Endothelial cell of umbilical vein (primary cell): ENCODE data around the gene EPB41L4B. TPM values are rescaled to one million over a fixed set of nuclear protein-coding genes. Genes with fewer than 3 reads are reported as not detected.

Source experiments
- BruUV-seq: library from RNA; stranded (reverse); fragments of 400-500 nt; replicated peaks from 2 replicates; lab custom pipeline; 2021; lab: Mats Ljungman, UMichigan
- CTCF ChIA-PET: fragments of 300-600, 350-600 bp; sonication (Branson Sonifier 250); formaldehyde crosslinking; loops from one replicate; lab custom pipeline; 2021; ENCODE audit warnings: antibody characterized with exemption, inconsistent platforms; lab: Charles Lee
- POLR2A ChIA-PET: fragments of 300-600, 350-600 bp; sonication (Branson Sonifier 250); formaldehyde crosslinking; loops from one replicate; lab custom pipeline; 2021; ENCODE audit warnings: antibody characterized with exemption, inconsistent platforms; lab: Charles Lee
- DNase-seq: peaks from one replicate; pipeline ENCODE4 v3.0.0-alpha.2; 2011; ENCODE audit warnings: low read depth, low spot score
- FAIRE-seq: peaks from 2 replicates; lab custom pipeline; 2011; peaks lifted over from hg19 to GRCh38; lab: Jason Lieb, UNC
- H2AFZ ChIP-seq: 2 replicates; pipeline ENCODE4 v1.6.0; 2012; ENCODE audit warnings: low read depth, low read length, control low read depth, inconsistent platforms
- H3K27ac ChIP-seq: 2 replicates; pipeline ENCODE4 v1.5.1; 2011; ENCODE audit warnings: low read depth, mild to moderate bottlenecking, control low read depth, low read length, moderate library complexity; ENCODE audit not compliant: insufficient read depth
- H3K27me3 ChIP-seq, 2 experiments: 2 replicates each; pipeline versions ENCODE4 v1.6.0 to v1.6.1; 2011; ENCODE audit warnings: low read length in 2 of 2, mixed read lengths in 1 of 2; ENCODE audit not compliant: control insufficient read depth in 2 of 2, insufficient read depth in 2 of 2
- H3K36me3 ChIP-seq, 2 experiments: 2 replicates in 1 of 2; 3 replicates in 1 of 2; pipeline ENCODE4 v1.5.1; 2011; ENCODE audit warnings: low read length in 2 of 2, mild to moderate bottlenecking in 1 of 2, moderate library complexity in 1 of 2; ENCODE audit not compliant: control insufficient read depth in 2 of 2, insufficient read depth in 2 of 2; ENCODE audit errors: extremely low read depth in 1 of 2
- H3K4me1 ChIP-seq: 3 replicates; pipeline ENCODE4 v1.5.1; 2011; ENCODE audit warnings: mild to moderate bottlenecking, low read length; ENCODE audit not compliant: control insufficient read depth, insufficient read depth; ENCODE audit errors: extremely low read depth
- H3K4me2 ChIP-seq: 2 replicates; pipeline ENCODE4 v1.6.1; 2011; ENCODE audit warnings: low read length, control low read depth, mixed read lengths; ENCODE audit not compliant: insufficient read depth
- H3K4me3 ChIP-seq, 3 experiments: fragments of 200-600 bp in 1 of 3; sonication (generic), shearing (Covaris generic) in 1 of 3; replicated peaks in 1 of 3; 2 replicates each; pipeline ENCODE4 v1.5.1; 2011 to 2016; ENCODE audit warnings: control low read depth in 3 of 3, low read length in 3 of 3, mild to moderate bottlenecking in 2 of 3, inconsistent platforms in 1 of 3, low read depth in 1 of 3, moderate library complexity in 1 of 3; ENCODE audit not compliant: insufficient read depth in 1 of 3
- H3K79me2 ChIP-seq: 2 replicates; pipeline ENCODE4 v1.6.0; 2012; ENCODE audit warnings: low read length, inconsistent platforms; ENCODE audit not compliant: control insufficient read depth, insufficient read depth
- H3K9ac ChIP-seq: replicated peaks from 2 replicates; pipeline ENCODE3; 2011; ENCODE audit warnings: low read length, control low read depth; ENCODE audit not compliant: insufficient read depth; ENCODE audit errors: extremely low read depth
- H3K9me1 ChIP-seq: replicated peaks from 3 replicates; pipeline ENCODE4 v1.6.0; 2011; ENCODE audit warnings: mild to moderate bottlenecking, low read length; ENCODE audit not compliant: control insufficient read depth, insufficient read depth; ENCODE audit errors: extremely low read depth
- H3K9me3 ChIP-seq: replicated peaks from 2 replicates; pipeline ENCODE4 v1.5.1; 2012; ENCODE audit warnings: low read length, inconsistent platforms; ENCODE audit not compliant: control insufficient read depth, insufficient read depth
- H4K20me1 ChIP-seq: replicated peaks from 2 replicates; pipeline ENCODE3; 2011; ENCODE audit warnings: mild to moderate bottlenecking, low read length; ENCODE audit not compliant: control insufficient read depth, insufficient read depth; ENCODE audit errors: extremely low read depth
- CTCF ChIP-seq, 2 donors: IDR thresholded peaks; 1 replicate in 1 of 2; 2 replicates in 1 of 2; pipeline ENCODE4 v1.5.1; 2011; ENCODE audit warnings: low read length in 2 of 2, mild to moderate bottlenecking in 2 of 2, moderate library complexity in 2 of 2, control low read depth in 1 of 2, inconsistent platforms in 1 of 2, low read depth in 1 of 2; ENCODE audit not compliant: insufficient read depth in 1 of 2; ENCODE audit errors: extremely low read depth in 1 of 2
- EZH2 ChIP-seq: IDR thresholded peaks from 2 replicates; pipeline ENCODE4 v1.6.1; 2012; ENCODE audit warnings: borderline replicate concordance, low read depth, mild to moderate bottlenecking, moderate library complexity, low read length, inconsistent platforms; ENCODE audit not compliant: severe bottlenecking
- FOS ChIP-seq: IDR thresholded peaks from 2 replicates; pipeline ENCODE4 v1.6.1; 2011; ENCODE audit warnings: mild to moderate bottlenecking, low read length, moderate library complexity, borderline replicate concordance; ENCODE audit not compliant: insufficient read depth
- GATA2 ChIP-seq: IDR thresholded peaks from 2 replicates; pipeline ENCODE4 v1.7.0; 2011; ENCODE audit warnings: low read depth, mild to moderate bottlenecking, moderate library complexity, mixed read lengths, low read length; ENCODE audit not compliant: insufficient read length, insufficient read depth
- MAX ChIP-seq: IDR thresholded peaks from 2 replicates; pipeline ENCODE4 v1.6.1; 2011; ENCODE audit not compliant: insufficient read depth, insufficient read length
- MYC ChIP-seq: IDR thresholded peaks from one replicate; pipeline ENCODE4 v1.6.1; 2011; ENCODE audit warnings: mild to moderate bottlenecking, low read depth, low read length
- POLR2A ChIP-seq: IDR thresholded peaks from 2 replicates; pipeline ENCODE4 v1.6.1; 2012; ENCODE audit warnings: low read depth, mild to moderate bottlenecking, control low read depth, low read length
- dilution Hi-C: fragments of 300-500 bp; cut with MboI; formaldehyde crosslinking; loops from one replicate; pipeline ENCODE4 v1.15.0; 2019; ENCODE audit warnings: low sequenced_read_pairs; ENCODE audit not compliant: extremely low pct_ligation_motif_present
- intact Hi-C: fragments of 100-400 bp; cut with micrococcal nuclease; formaldehyde crosslinking; loops from one replicate; pipeline ENCODE4 v1.10.0; 2022
- polyA plus RNA-seq, 4 experiments: library from polyadenylated mRNA; depleted of rRNA in 3 of 4; stranded (reverse) in 3 of 4; unstranded in 1 of 4; fragments of >200 nt; gene quantifications; 2 replicates each; pipeline versions ENCODE4 v1.2.1 to v1.2.3, GENCODE V29; 2011 to 2012; ENCODE audit warnings: missing spikeins in 1 of 4
- total RNA-seq: library from RNA; stranded (reverse); gene quantifications from 2 replicates; pipeline ENCODE4 v1.2.3, GENCODE V29; 2021

The EPB41L4B gene
- total and polyA plus RNA-seq, 2 donors (not counting 3 experiments of a cell fraction or from before 2014, with no cell fraction given) = 0.10 to 0.15 TPM

GRCh38 chr9:109310486-109310901 is 10.4 kb downstream of the EPB41L4B start:
- no peak overlapping the region for H3K4me3 ChIP-seq
- dilution Hi-C loops (no loop called here), intact Hi-C loops (no loop called here)
- no peaks in the 10 kb centered on the region for H3K79me2 ChIP-seq
- DNase-seq (no peak), FAIRE-seq (no peak)
- H2AFZ ChIP-seq = no peak overlapping the region
- H3K9me1 ChIP-seq = no peaks in the 10 kb centered on the region
- H3K9ac ChIP-seq = no peak overlapping the region
- no TSS peak for BruUV-seq
- TF ChIP-seq GATA2 (no peak), EZH2 (no peak), POLR2A (no peak), CTCF (IDR thresholded peaks at IDR 0.05; ENCODE audit: extremely low read depth in 1 of 2, insufficient read depth in 1 of 2, low read depth in 1 of 2, low read length in 2 of 2) (no peak), MAX (no peak), FOS (no peak), MYC (no peak)
- peaks cover 2 to 3% of the 10 kb centered on the region in 2 experiments for H3K27me3 ChIP-seq
- no peaks in the 10 kb centered on the region for H3K9me3 ChIP-seq
- CTCF ChIA-PET = no interaction called here
- POLR2A ChIA-PET = no interaction called here
- H3K4me1 ChIP-seq = no peaks in the 10 kb centered on the region
- H3K4me2 ChIP-seq = no peak overlapping the region
- no peak overlapping the region for H3K27ac ChIP-seq
- H3K36me3 ChIP-seq = no peaks in the 10 kb centered on the region
- no peaks in the 10 kb centered on the region for H4K20me1 ChIP-seq
